Measurements from ENCODE around the gene CDH12. TPM values are rescaled to one million over a fixed set of nuclear protein-coding genes. Genes with fewer than 3 reads are reported as not detected.

The CDH12 gene
- total and polyA plus RNA-seq, 2 donors, result 0.05 to 3.5 TPM

DNA sequence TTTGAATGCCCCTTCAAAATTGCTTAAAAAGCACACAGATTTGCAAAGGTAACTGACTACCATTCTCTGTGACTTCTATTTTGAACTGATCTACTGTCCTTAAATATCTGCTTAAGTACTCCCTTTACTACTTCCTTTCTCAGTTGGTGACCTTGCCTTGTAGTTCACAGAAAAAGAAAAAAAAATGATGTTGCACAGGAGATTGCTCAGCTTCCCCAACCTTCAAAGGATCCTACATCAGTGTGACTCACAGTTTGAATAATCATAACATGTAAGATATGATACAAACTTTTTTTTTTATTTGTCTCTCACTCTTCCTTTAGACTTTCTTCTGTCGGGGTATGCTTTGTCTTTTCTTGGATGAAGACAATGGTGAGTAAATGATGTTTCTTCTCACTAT, 1029.6 kb downstream of the CDH12 start:
- no peak for DNase-seq (ENCODE audit: extremely low spot score)
- Histone ChIP-seq H3K27ac (ENCODE audit: low read depth) (no peak overlapping the region), H3K36me3 (ENCODE audit: insufficient read depth) (no peaks in the 10 kb centered on the region), H3K4me3 (ENCODE audit: low read depth, low read length) (no peak overlapping the region), H3K4me1 (ENCODE audit: insufficient read depth) (no peaks in the 10 kb centered on the region)
- WGBS, result 78% methylated on average over 1 of the region's 1 CpG

DNA sequence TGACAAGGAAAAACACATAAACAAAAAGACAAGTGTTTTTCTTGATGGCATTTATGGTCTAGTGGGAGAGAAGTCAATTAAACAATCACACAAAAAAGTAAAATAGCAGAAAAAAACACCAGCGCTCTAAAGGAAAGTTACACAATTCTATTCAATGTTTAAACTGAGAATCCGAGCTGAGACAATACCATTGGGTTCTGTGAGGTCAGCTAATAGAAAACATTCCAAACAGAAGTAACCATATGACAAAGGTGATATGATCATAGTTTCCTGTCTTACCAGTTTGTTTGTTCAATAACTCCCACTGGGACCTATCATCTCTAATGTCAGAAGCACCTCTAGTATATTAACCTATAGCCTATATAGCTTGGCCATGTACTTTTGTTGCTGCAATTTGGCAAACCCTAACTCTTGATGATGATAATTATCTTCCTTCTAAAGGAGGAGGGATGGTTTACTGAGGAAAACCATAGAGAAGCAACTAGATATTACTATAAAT, 1030.0 kb downstream of the CDH12 start:
- DNase-seq (ENCODE audit: extremely low spot score), result no peak
- Histone ChIP-seq H3K4me3 (ENCODE audit: low read depth, low read length) (no peak overlapping the region), H3K36me3 (ENCODE audit: insufficient read depth) (no peaks in the 10 kb centered on the region), H3K4me1 (ENCODE audit: insufficient read depth) (no peaks in the 10 kb centered on the region), H3K27ac (ENCODE audit: low read depth) (no peak overlapping the region)
- WGBS, result 71% methylated on average over 2 of the region's 2 CpGs

- DNase-seq (ENCODE audit: extremely low spot score), result peak; percentile 13
- H3K4me1 ChIP-seq (ENCODE audit: insufficient read depth), result no peaks in the 10 kb centered on the region
- no peak overlapping the region for H3K4me3 ChIP-seq (ENCODE audit: low read depth, low read length)
- 22% methylated on average over 5 of the region's 5 CpGs for WGBS
- no peaks in the 10 kb centered on the region for H3K36me3 ChIP-seq (ENCODE audit: insufficient read depth)
- H3K27ac ChIP-seq (ENCODE audit: low read depth), result no peak overlapping the region
Observed at GRCh38 chr5:21820527-21820926, 1032.6 kb downstream of the CDH12 start.

- no peaks in the 10 kb centered on the region for H3K4me1 ChIP-seq (ENCODE audit: insufficient read depth)
- 84% methylated on average over 1 of the region's 1 CpG for WGBS
- no peak overlapping the region for H3K27ac ChIP-seq (ENCODE audit: low read depth)
- no peak overlapping the region for H3K4me3 ChIP-seq (ENCODE audit: low read depth, low read length)
- H3K36me3 ChIP-seq (ENCODE audit: insufficient read depth), result no peaks in the 10 kb centered on the region
- DNase-seq (ENCODE audit: extremely low spot score), result no peak
Observed at GRCh38 chr5:21818370-21818720, 1034.8 kb downstream of the CDH12 start.

DNA sequence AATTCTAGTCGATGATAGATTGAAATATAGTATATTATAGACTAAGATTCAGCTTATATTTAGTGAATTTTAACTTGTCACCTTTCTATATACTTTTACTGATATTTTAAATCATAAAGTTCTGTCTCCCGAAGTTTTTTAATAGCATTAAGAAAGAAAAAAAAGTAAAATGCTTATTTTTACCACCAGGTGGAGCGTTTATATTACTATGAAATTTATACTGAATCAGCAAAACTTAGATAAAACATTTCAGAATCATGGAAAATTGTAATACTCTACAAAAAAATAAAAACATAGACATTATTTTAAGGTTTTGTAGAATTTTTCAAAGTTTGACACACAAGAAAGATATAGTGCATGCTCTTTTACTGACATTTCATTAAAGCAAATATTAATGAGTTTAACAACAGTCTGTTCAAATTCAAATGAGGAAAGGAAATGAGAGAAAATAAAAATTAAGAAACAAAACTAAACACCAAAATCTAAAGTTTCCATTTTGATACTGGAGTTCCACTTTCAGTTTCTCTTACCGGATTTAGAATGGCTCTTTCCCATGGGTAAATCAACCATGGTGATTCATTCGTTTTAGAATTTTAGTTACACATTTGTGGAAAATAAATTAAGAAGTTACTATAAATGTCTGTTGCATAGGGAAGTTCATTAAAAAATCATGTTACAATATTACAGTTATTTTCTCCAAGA, 1035.3 kb downstream of the CDH12 start:
- Histone ChIP-seq H3K36me3 (ENCODE audit: insufficient read depth) (no peaks in the 10 kb centered on the region), H3K27ac (ENCODE audit: low read depth) (no peak overlapping the region), H3K4me3 (ENCODE audit: low read depth, low read length) (no peak overlapping the region), H3K4me1 (ENCODE audit: insufficient read depth) (no peaks in the 10 kb centered on the region)
- WGBS, result 47% methylated on average over 5 of the region's 5 CpGs
- DNase-seq (ENCODE audit: extremely low spot score), result no peak

DNA sequence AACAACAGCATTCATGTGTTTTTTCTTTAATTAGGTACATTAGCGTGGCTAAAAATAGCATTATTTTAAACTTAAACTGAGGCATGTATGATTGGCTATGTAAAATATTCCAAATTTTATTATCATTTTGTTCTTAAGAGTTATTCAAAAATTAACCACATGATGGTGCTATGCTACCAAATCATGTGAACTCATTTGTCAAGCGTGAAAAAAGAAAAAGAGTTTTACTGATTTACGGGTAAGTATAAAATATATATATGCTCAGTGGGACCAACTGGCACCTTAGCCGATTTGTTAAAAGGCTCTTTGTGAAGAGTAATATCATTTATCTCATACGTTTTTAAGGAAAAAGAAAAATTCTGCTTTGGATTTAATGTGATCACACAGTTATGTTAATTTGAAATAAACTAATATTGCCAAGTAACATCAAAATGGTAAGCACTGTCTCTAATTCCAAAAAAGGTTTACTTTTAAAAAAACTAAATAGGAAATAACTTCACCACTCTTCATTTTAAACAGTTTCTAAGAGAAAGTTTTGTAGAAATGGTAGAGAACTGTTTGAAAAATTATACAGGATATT, 1042.3 kb downstream of the CDH12 start:
- Histone ChIP-seq H3K27ac (ENCODE audit: low read depth) (no peak overlapping the region), H3K4me3 (ENCODE audit: low read depth, low read length) (no peak overlapping the region), H3K4me1 (ENCODE audit: insufficient read depth) (no peaks in the 10 kb centered on the region), H3K36me3 (ENCODE audit: insufficient read depth) (no peaks in the 10 kb centered on the region)
- no peak for DNase-seq (ENCODE audit: extremely low spot score)
- 16% methylated on average over 5 of the region's 5 CpGs for WGBS

DNA sequence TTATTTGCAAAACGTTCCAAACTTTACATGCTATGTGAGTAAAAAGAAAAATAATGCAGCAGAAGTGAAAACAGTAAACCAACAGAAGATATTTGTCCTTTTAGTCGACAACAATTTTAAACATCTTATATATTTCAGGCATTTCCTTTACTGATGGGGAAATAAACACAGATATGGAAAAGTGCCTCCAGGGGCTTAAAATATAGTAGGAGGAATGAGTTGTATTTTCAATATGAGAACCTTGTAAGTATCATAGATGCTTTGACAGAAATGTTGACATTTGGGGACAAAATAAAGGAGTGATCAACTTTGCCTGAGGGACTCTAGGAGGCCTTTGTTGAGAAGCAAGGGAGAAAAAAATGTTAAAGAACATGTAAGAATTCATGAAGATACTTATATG, 1043.5 kb downstream of the CDH12 start:
- no peak for DNase-seq (ENCODE audit: extremely low spot score)
- Histone ChIP-seq H3K27ac (ENCODE audit: low read depth) (no peak overlapping the region), H3K36me3 (ENCODE audit: insufficient read depth) (no peaks in the 10 kb centered on the region), H3K4me3 (ENCODE audit: low read depth, low read length) (no peak overlapping the region), H3K4me1 (ENCODE audit: insufficient read depth) (no peaks in the 10 kb centered on the region)
- 22% methylated on average over 2 of the region's 2 CpGs for WGBS

GRCh38 chr5:21807953-21808352, 1045.2 kb downstream of the CDH12 start:
- H3K4me3 ChIP-seq (ENCODE audit: low read depth, low read length), result no peak overlapping the region
- no peak for DNase-seq (ENCODE audit: extremely low spot score)
- no peaks in the 10 kb centered on the region for H3K36me3 ChIP-seq (ENCODE audit: insufficient read depth)
- WGBS, result 58% methylated on average over 5 of the region's 5 CpGs
- no peak overlapping the region for H3K27ac ChIP-seq (ENCODE audit: low read depth)
- H3K4me1 ChIP-seq (ENCODE audit: insufficient read depth), result no peaks in the 10 kb centered on the region

DNA sequence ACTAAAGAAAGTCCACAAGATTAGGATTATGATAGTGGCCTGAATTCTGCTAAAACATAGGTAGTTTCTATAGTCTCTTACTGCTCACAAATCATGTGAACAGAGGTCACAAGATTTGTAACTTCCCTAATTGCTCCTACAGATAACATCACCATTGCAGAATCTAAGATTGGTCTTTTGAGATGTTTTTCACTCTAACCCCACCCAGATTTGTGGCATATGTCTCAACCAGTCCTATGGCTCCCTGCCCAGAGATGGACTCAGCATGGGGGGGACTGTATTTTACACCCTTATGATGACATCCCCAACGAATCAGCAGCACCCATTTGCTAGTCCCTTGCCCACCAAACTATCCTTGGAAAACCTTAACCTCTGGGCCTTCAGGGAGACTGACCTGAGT, 1046.2 kb downstream of the CDH12 start:
- Histone ChIP-seq H3K4me3 (ENCODE audit: low read depth, low read length) (no peak overlapping the region), H3K36me3 (ENCODE audit: insufficient read depth) (no peaks in the 10 kb centered on the region), H3K4me1 (ENCODE audit: insufficient read depth) (no peaks in the 10 kb centered on the region), H3K27ac (ENCODE audit: low read depth) (no peak overlapping the region)
- WGBS, result 31% methylated on average over 1 of the region's 1 CpG
- no peak for DNase-seq (ENCODE audit: extremely low spot score)

- no peak overlapping the region for H3K4me3 ChIP-seq (ENCODE audit: low read depth, low read length)
- no peaks in the 10 kb centered on the region for H3K36me3 ChIP-seq (ENCODE audit: insufficient read depth)
- H3K27ac ChIP-seq (ENCODE audit: low read depth), result no peak overlapping the region
- no peaks in the 10 kb centered on the region for H3K4me1 ChIP-seq (ENCODE audit: insufficient read depth)
- DNase-seq (ENCODE audit: extremely low spot score), result no peak
- WGBS, result 77% methylated on average over 3 of the region's 3 CpGs
Observed at GRCh38 chr5:21806271-21806670, 1046.9 kb downstream of the CDH12 start.

DNA sequence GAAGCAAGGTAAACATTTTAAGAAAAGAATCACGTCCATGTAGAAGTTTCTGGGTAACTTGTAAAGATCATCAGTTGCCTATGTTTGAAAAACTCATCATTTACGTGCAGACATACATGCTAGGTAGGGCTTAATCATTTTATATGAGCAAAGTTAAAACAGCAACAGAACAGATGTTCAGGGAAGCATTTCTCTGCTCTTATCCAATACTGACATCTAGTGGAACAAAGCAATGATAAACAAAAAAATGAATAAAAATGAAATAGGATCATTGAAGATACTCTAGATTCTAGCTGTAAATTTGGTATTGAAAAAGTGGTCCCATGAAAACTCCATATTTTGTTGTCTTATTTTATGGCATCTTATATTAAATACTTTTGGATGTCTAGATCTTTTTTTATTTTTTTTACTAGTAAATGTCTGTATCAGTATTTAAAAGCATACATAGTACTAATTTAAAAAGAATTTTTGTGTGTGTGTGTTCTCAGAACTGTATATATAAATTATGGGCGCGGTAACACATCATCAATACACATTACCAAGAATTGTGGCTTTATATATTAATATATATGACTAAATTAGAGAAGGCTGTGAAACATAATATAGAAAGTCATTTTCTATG, 1050.2 kb downstream of the CDH12 start:
- Histone ChIP-seq H3K36me3 (ENCODE audit: insufficient read depth) (no peaks in the 10 kb centered on the region), H3K4me3 (ENCODE audit: low read depth, low read length) (no peak overlapping the region), H3K27ac (ENCODE audit: low read depth) (no peak overlapping the region), H3K4me1 (ENCODE audit: insufficient read depth) (no peaks in the 10 kb centered on the region)
- peak; percentile 20 for DNase-seq (ENCODE audit: extremely low spot score)
- WGBS, result 22% methylated on average over 4 of the region's 4 CpGs

- Histone ChIP-seq H3K4me3 (ENCODE audit: low read depth, low read length) (no peak overlapping the region), H3K27ac (ENCODE audit: low read depth) (no peak overlapping the region), H3K36me3 (ENCODE audit: insufficient read depth) (no peaks in the 10 kb centered on the region), H3K4me1 (ENCODE audit: insufficient read depth) (no peaks in the 10 kb centered on the region)
- no peak for DNase-seq (ENCODE audit: extremely low spot score)
- 95% methylated on average over 10 of the region's 10 CpGs for WGBS
Observed at GRCh38 chr5:21802100-21802499, 1051.0 kb downstream of the CDH12 start.

- WGBS, result 39% methylated on average over 2 of the region's 2 CpGs
- DNase-seq (ENCODE audit: extremely low spot score), result no peak
Observed at GRCh38 chr5:21792748-21793147, 1060.4 kb downstream of the CDH12 start.

DNA sequence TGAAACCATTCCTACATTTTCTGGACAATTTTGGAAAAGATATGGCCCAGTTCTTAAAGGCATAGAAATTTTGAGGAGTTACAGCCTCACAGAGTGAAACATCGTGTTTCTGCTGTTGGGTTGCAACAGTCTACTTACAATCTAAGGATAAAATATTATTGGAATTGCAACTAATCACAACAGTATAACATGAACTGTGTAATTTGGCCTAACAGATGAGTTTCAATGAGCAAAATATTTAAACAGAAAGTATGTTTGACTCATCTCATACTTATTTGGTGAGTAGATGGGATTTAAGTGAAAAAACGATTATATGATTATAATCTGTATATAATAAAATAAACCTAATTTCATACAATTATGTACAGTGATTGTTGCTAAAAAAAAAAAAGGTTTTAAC, 1061.8 kb downstream of the CDH12 start:
- no peaks in the 10 kb centered on the region for H3K4me1 ChIP-seq (ENCODE audit: insufficient read depth)
- H3K36me3 ChIP-seq (ENCODE audit: insufficient read depth), result no peaks in the 10 kb centered on the region
- no peak for DNase-seq (ENCODE audit: extremely low spot score)
- WGBS, result 61% methylated on average over 2 of the region's 2 CpGs
- H3K27ac ChIP-seq (ENCODE audit: low read depth), result no peak overlapping the region
- no peak overlapping the region for H3K4me3 ChIP-seq (ENCODE audit: low read depth, low read length)

More at GRCh38 chr5:21792748-21793147, 1060.4 kb downstream of the CDH12 start:
- Histone ChIP-seq H3K4me3 (ENCODE audit: low read depth, low read length) (no peak overlapping the region), H3K27ac (ENCODE audit: low read depth) (no peak overlapping the region), H3K36me3 (ENCODE audit: insufficient read depth) (no peaks in the 10 kb centered on the region), H3K4me1 (ENCODE audit: insufficient read depth) (no peaks in the 10 kb centered on the region)
